GM19023 (cell line): ENCODE measurements around the gene CPNE7.

ENCODE experiments used
- ATAC-seq: cut with Tn5 transposase; IDR thresholded peaks from one replicate; pipeline ENCODE4 v1.9.1; 2021; ENCODE audit warnings: mild to moderate bottlenecking, moderate library complexity; ENCODE audit not compliant: unreplicated experiment

CPNE7 gene

DNA sequence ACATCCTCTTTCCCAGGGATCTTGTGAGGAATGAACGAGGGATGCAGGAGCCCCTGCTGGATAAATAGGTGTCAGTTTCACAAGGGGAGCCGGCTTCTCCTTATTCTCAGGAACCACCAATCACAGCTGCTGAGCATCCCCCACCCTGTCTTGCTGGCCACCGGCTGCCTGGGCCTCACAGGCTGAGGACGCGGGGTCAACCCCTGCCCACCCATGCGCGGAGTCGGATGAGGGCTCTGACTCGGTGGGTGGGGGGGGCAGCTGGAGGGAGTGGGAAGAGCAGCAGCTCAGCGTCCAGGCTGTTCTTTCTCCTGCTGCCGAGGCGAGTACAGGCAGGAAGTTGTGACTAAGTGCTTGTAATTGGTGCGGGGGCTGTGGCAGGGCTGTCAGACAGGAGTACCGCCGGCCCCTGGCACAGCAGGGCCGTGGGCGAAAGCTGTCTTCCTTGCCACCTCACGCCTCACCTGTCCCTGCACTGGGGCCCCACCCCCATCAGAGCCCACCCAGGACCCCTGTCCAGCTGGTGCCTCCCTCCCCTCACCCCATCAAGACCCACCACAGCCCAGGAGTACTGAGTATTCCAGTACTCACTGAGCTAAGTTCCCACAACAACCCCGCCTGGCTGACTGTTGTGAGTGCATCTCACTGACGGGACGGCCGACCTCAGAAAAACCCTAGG, 26.9 kb downstream of the CPNE7 start:
- no peak for ATAC-seq

DNA sequence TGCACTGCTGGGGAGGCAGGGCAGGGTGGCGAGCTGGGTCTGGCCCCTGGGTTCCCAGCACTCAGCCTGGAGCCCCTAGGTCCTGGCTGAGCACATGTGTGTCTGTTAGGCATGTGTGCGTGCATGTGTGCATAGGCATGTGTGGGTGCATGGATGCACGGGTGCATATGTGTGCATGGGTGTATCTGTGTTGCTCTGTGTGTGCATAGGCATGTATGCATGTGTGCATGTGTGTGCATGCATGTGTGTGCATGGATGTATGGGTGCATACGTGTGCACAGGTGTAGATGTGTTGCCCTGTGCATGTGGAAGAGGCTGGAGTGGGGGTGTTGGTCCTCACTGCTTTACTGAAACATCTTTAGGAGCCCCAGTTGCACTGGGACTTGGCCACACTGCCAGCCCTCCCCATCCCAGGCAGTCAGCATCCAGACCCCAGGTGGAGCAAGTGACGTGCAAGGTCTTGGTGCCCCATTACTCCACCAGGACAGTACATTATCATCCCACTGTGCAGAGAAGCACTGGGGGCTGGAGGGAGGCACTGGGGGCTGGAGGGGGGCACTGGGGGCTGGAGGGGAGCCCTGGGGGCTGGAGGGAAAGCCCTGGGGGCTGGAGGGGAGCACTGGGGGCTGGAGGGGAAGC, 27.5 kb downstream of the CPNE7 start:
- ATAC-seq: no peak

DNA sequence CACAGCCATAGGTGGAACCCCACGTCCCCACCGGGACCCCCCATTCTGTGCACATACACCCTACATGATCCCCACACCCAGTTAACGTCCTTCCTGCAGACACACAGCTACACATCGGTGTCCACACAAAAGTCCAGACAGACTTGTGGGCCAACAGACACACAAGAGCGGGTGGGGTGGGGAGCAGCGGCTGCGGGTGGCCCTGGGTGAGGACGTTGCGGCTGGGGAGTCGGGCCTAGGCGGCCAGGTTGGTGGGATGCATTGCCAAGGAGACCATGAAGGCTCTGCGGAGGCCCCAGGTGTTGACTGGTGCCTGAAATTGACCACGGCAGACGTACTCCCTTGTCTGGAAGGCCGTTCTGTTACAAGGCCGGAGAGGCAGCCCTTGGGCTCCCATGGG, 29.2 kb downstream of the CPNE7 start:
- no peak for ATAC-seq

DNA sequence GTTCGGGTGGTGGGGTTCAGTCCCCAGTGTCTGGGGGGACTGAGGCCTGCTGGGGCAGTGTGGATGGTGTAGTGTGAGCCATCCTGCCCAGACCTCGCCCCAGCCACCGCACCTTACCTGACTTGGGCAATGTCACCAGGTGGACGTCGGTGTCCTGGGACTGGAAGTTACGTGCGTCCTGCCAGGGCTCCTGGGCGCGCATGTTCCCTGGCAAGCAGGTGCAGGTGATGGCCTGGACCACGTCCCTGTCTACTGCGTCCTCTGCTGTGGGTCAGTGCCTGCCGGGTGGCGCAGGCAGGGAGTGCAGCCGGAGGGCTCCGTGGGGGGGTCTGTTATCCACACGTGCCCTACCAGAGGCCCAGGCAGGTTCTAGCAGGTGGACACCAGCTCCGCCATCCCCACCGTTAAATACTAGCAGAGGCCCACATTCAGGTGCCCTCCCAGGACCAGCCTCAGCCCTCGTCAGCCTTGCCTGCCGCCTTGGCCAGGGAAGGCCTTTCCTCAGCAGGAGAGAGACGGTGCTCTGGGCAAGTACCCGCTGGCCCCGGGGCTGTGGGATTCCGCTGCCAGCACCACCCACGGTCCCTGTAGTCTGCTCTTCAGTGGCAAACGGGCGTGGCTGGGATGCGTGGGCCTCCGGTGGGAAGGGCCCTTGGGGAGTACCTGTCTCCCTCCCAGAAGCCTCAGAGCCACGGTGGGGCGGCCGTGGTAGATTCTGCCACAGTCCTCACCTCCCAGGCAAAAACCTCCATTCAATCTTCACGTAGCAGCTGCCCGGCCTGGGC, 29.8 kb downstream of the CPNE7 start:
- ATAC-seq: no peak

DNA sequence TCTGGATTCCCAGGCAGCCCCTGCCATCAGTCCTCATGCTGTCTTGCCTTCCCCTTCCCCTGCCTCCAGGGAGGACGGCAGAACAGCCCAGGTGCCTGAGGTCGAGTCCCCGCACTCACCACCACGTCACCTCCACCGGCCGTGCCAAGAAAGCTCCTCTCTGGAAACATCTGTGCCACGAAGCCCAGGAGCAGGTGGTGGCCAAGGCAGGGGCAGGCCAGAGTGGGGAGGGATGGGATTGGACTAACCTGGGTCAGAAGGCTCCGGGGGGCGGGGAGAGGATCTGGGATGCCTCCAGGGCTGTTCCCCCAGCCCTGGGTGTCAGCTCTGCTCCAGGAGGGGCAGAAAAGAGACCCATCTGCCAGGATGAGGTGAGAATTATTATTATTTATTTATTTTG, 30.4 kb downstream of the CPNE7 start:
- no peak for ATAC-seq

DNA sequence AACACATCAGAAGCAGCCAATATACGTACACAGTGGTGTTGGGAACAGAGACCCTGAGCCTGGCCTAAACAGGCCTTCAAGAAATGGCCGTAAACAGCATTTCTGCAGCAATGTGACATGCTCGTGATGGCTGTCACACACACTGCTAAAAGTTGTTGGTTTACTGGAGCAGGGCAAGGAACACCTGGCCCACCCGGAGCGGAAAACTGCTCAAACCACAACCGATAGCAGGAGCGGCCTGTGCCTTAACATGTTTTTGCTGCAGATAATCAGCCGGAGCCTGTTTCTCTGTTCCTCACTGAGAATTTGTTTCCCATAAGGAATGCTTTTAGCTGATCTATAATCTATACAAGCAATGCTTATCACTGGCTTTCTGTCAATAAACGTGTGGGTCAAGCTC, 31.9 kb downstream of the CPNE7 start:
- no peak for ATAC-seq

DNA sequence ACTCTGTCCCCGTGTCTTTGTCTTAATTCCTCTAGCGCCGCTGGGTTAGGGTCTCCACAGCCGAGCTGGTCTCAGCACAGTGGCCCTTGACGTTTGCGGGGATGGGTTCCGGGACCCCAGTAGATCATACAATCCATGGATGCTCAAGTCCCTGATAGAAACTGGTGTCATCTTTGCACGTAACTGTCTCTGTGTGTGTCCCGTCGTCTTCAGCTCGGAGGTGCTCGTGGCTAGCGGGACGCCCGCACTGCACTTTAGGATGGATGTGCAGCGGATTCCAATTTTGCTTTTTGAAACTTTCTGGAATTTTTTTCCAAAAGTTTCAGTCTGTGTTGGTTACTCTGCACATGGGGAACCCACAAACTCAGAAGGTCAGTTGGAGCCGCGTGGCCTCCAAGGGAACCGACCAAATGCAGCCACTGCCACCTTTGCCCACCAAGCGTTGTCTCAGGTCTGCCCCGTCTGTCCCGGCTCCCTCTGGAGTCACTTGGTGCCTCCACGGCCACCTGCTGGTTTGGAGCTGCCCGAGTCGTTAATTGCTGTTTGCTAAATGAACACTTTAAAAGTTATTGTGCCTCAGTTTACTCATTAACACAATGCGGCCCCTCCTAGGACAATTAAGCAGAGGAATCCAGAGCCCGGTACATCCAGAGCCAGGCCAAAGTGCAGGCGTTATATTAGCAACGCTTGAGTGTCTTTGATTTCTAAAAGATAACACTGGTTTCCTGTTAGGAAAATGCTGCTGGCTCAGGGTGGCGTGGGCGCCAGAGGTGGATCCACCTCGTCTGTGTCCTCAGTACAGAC, 32.6 kb downstream of the CPNE7 start:
- no peak for ATAC-seq

DNA sequence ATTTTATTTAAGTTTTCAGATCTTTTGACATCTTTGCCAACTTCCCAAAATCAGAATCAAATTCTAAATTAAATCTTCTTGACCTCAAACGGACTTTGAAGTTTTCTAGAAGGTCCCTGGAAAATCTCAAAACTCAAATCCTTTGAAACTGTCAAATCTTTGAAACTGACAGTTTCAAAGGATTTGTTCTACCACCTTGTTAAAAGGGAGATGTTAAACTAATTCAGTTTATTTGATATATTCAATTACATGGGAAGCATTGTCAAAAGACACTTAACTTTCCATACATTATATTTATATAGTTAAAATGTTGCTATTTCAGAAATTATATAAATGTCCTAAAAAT, 34.5 kb downstream of the CPNE7 start:
- no peak for ATAC-seq

DNA sequence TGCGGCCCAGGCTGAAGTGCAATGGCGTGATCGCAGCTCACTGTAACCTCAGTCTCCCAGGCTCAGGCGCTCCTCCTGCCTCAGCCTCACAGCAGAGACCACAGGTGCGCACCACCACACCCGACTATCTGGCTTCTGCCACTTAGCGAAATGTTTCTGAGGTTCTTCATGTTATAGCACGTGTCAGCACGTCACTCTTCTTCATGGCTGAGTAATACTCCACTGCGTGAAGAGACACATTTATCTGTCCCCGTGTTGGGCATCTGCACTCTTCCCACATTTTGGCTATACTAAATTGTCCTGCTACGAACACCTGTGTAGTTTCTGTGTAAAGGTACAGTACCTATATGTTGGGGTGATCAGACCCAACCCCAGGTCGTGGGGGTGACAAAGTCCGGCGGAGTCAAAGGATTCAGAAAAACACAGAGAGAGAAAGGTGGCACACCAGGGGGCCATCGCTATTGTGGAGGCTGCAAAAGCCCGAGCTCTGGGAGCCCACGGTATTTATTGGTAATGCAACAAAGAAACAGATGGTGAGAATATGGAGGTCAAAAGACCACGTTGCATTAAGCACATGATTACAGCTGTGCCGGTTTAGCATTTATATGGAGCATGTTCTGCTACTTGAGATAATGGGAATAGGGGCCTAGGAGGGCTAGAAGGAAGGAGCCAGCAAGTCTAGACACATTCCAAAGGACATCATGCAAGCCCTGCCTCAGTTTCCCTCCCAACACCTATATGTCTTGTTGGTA, 37.0 kb downstream of the CPNE7 start:
- no peak for ATAC-seq

DNA sequence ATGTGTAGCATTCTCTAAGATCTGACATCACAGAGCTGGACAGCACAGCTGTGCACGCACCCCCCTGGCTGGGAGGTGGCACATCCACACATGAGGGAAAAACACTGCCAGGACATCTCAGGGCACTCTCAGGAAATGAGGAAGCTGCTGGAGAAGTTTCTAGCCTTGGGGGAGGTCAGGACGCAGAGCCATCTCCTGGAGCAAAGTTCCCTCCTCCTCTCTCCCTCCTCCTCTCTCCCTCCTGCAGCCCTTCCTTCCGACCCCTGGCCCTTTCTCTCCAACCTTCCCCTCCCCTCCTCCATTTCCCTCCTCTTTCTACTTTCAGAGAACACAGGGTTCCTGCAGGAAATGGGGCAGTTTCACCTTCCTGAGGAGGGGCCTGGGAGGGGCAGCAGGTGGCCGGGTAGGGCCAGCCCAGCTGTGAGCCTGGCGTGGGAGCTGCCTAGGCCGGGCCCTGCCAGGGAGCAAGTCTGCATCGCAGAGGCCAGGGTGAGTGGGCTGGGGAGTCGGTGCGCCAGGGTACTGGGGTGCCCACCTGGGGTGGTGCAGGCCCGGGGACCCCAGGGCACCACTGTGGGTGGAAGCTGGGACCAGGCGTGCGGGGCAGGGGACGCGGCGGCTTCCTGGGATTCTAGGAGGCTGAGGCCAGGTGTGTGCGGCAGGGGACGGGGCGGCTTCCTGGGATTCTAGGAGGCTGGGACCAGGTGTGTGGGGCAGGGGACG, 37.8 kb downstream of the CPNE7 start, which contains the start of gene DPEP1:
Gene DPEP1 (plus strand): TSS at position 412 of the 723 bp plus-strand sequence. CDS start 16,769 bp downstream, outside the sequence.
- no peak for ATAC-seq

DNA sequence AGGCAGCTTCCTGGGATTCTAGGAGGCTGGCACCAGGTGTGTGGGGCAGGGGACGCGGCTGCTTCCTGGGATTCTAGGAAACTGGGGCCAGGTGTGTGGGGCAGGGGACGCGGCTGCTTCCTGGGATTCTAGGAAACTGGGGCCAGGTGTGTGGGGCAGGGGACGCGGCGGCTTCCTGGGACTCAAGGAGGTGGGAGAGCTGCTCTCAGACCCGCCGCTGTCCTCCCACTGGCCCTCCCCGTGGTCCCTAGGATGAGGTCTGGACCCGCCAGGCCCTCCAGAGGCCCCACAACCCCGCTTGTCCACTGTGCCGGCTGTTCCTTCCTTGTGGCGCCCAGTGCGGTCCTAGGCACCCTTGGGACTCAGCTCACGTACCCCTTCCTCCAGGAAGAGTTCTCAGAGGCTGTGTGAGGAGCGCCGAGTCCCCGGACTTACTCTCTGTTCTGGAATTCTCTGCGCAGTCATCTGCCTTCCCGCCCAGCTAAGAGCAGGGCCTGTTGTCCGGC, 38.4 kb downstream of the CPNE7 start:
- no peak for ATAC-seq

DNA sequence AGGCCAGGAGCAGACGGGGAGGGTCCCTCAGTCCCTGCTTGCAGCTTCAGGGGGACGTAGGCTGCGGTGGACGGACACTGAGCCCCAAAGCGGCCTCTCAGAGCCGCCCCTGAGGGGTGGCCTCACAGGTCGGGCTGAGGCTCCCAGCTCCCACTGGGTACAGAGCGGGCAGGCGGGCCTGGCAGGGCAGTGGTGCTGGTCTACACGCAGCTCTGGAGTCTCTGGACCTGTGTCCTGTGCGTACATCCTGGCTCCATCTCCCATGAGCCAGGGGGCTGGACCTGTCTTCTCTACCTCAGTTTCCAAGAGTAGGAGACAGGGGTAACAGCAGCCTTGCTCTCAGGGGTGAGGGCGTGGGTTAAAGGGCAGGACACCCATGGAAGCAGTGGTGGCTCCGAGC, 39.6 kb downstream of the CPNE7 start:
- ATAC-seq: no peak

DNA sequence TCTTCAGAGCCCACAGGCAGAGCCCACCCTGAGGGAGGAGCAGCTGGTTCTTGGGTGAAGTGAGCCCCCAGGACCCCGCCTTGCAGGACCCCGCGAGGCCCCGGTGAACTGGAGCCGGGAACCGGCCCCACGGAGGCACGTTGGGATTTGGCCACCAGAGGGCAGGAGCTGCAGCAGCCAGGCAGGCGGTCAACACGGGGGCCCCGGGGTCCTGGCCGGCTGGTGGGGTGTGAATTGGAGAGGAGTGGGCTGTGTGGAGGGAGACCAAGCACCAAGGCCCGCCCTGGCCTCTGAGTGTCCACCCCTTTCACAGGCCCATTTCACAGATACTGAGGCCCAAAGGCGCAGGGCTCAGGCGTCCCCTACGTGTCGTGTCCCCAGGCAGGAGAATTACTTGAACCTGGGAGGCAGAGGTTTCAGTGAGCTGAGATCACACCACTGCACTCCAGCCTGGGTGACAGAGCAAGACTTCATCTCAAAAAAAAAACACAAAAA, 40.1 kb downstream of the CPNE7 start:
- ATAC-seq: no peak

DNA sequence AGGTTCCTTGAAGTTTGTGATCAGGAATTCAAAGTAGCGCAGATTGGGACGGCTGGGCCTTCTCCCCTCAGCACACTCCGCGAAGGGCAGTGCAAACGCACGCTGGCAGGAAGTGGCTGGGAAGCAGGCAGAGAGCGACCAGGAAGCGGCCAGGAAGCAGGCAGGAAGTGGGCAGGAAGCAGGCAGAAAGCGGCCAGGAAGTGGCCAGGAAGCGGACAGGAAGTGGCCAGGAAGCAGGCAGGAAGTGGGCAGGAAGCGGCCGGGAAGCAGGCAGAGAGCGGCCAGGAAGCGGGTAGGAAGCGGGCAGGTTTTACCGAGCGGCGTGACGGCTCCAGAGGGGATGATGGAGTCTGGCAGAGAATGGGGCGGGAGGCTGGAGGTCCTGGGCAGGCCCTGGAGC, 41.1 kb downstream of the CPNE7 start:
- no peak for ATAC-seq

DNA sequence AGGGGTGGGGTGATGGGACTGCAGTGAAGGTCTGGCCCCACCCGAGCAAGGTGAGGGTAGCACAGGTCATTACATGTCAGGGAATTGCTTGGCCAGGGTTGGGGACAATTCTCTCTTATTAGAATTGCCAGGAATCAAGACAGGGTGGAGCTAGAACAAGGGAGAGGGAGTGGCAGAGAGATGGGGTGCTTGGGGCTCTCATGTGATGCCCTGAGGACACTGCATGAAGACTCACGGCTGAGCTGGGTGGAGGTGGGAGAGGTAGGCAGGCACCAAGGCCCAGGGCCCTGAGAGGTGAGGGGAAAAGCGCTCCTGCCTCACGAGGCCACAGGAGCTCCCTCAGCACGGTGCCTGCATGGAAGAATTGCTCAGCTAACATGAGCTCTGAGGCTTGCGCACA, 41.5 kb downstream of the CPNE7 start:
- ATAC-seq: no peak

DNA sequence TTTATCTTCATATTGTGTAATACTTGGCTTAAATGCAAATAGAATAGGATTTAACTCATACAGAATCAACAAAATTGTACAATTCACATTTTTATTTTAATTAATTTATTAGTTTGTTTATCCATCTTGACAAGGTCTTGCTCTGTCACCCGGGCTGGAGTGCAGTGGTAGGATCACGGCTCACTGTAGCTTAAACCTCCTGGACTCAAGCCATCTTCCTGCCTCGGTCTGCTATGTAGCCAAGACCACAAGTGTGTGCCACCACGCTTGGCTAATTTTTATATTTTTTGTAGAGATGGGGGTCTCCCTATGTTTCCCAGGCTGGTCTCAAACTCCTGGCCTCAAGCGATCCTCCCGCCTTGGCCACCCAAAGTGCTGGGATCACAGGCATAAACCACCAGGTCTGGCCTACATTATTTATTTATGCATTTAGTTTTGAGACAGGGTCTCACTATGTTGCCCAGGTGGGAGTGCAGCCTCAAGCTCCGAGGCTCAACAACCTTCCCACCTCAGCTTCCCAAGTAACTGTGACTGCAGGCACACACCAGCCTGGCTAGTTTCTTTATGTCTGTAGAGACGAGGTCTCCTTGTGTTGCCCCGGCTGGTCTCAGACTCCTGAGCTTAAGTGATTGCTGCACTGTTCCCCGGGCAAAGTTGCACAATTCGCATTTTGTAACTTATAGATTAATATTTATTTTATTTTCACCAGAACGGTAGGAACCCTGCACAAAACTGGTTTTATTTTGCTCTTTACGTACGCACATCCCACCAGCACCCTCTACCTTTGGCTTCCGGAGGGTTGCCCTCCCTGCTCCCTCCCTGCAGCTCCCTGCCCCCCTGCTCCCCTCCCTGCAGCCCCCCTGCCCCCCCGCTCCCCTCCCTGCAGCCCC, 42.8 kb downstream of the CPNE7 start:
- ATAC-seq: no peak

DNA sequence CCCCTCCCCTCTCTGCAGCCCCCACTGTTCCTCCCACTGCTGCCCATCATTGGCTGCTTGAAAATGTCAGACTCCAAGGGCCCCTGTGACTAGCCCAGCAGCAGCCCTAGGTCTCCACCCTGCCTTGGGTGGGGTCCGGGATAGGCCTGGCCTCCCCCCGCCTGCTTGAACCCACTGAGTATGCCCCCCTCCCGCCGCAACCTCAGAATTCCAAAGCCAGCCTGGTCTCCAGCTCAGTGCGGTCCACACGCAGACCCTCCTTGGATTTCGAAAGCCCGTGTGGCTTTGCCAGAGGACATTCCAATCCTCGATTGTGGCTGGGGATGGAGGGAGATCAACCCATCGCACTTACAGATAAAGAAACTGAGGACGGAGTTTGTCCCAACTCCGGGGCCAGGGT, 44.3 kb downstream of the CPNE7 start:
- no peak for ATAC-seq

DNA sequence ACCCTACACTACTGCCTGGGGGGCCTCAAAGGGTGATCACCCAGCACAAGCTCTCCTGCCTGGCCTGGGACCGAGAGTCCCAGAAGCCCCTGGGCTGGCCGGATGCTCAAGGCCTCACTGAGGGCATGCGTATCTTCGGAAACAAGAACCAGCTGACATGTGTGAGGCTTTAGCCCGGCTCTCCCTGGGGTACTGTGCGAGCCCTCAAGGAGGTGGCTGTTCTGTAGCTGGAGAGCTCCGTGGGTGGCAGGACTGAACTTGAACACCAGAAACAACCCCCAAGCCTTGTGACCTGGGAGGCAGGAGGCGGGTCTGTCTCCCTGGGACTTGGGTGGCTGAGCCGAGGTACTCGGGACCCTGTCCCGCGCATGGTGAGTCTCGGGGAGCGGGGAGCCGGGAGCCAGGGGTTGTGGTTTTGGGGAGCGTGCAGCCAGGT, 44.9 kb downstream of the CPNE7 start:
- ATAC-seq: no peak
